CD4-positive, alpha-beta T cell treated with Interleukin-15 for 1 hour (primary cell): ENCODE results near the gene CDH22.

Source experiments
- DNase-seq: peaks from one replicate; pipeline ENCODE4 v3.0.0-alpha.2; 2020

Gene CDH22

GRCh38 chr20:46264391-46265266 is 43.7 kb downstream of the CDH22 start:
- DNase-seq = no peak

- DNase-seq = no peak
Measured at GRCh38 chr20:46261456-46262253, 46.6 kb downstream of the CDH22 start.

- DNase-seq = no peak
Measured at GRCh38 chr20:46260936-46261454, 47.3 kb downstream of the CDH22 start.

- no peak for DNase-seq
Measured at GRCh38 chr20:46260480-46260879, 47.8 kb downstream of the CDH22 start.

GRCh38 chr20:46259260-46259859 is 48.9 kb downstream of the CDH22 start:
- no peak for DNase-seq

- DNase-seq = no peak
Measured at GRCh38 chr20:46257887-46258286, 50.4 kb downstream of the CDH22 start.

GRCh38 chr20:46256293-46256692 is 52.0 kb downstream of the CDH22 start:
- no peak for DNase-seq

- no peak for DNase-seq
Measured at GRCh38 chr20:46255440-46256104, 52.7 kb downstream of the CDH22 start.

GRCh38 chr20:46253391-46253790 is 54.9 kb downstream of the CDH22 start:
- no peak for DNase-seq

- DNase-seq = no peak
Measured at GRCh38 chr20:46252352-46253091, 55.8 kb downstream of the CDH22 start.

GRCh38 chr20:46251211-46251673 is 57.1 kb downstream of the CDH22 start:
- no peak for DNase-seq

GRCh38 chr20:46250772-46251171 is 57.5 kb downstream of the CDH22 start:
- no peak for DNase-seq

- no peak for DNase-seq
Measured at GRCh38 chr20:46249671-46250070, 58.6 kb downstream of the CDH22 start.

- no peak for DNase-seq
Measured at GRCh38 chr20:46246559-46246958, 61.7 kb downstream of the CDH22 start.

GRCh38 chr20:46243707-46244628 is 64.3 kb downstream of the CDH22 start:
- DNase-seq = no peak

- DNase-seq = no peak
Measured at GRCh38 chr20:46242390-46242789, 65.9 kb downstream of the CDH22 start.

GRCh38 chr20:46240881-46241280 is 67.4 kb downstream of the CDH22 start:
- no peak for DNase-seq

- DNase-seq = no peak
Measured at GRCh38 chr20:46240065-46240464, 68.2 kb downstream of the CDH22 start.

- no peak for DNase-seq
Measured at GRCh38 chr20:46237736-46238135, 70.6 kb downstream of the CDH22 start.

- no peak for DNase-seq
Measured at GRCh38 chr20:46237227-46237626, 71.1 kb downstream of the CDH22 start.

- no peak for DNase-seq
Measured at GRCh38 chr20:46235077-46235476, 73.2 kb downstream of the CDH22 start.
